Activated naive CD4-positive, alpha-beta T cell treated with anti-CD3 and anti-CD28 coated beads for 36 hours (primary cell): ENCODE data around the gene CD99L2. TPM values are rescaled to one million over a fixed set of nuclear protein-coding genes. Genes with fewer than 3 reads are reported as not detected.
A peak's percentile ranks its signal among the peaks of the same experiment; 100 is the strongest.

Experiments
- CTCF ChIA-PET: fragments of 350-600 bp; sonication (Branson Sonifier 250); formaldehyde crosslinking; loops from one replicate; lab custom pipeline; 2021; ENCODE audit warnings: antibody characterized with exemption; lab: Charles Lee
- DNase-seq: peaks from one replicate; pipeline ENCODE4 v3.0.0-alpha.2; 2020
- H3K27ac Mint-ChIP-seq: one replicate; pipeline ENCODE4 v1.8.0; 2021; ENCODE audit warnings: mild to moderate bottlenecking, mixed read lengths
- H3K27me3 Mint-ChIP-seq: one replicate; pipeline ENCODE4 v1.8.0; 2021; ENCODE audit warnings: low read depth, mixed read lengths
- H3K36me3 Mint-ChIP-seq: one replicate; pipeline ENCODE4 v1.8.0; 2021; ENCODE audit warnings: low read depth, mixed read lengths
- H3K4me1 Mint-ChIP-seq: one replicate; pipeline ENCODE4 v1.8.0; 2021; ENCODE audit warnings: low read depth, mixed read lengths
- H3K4me3 Mint-ChIP-seq: one replicate; pipeline ENCODE4 v1.8.0; 2021; ENCODE audit warnings: mild to moderate bottlenecking, moderate library complexity, mixed read lengths
- H3K9me3 Mint-ChIP-seq: one replicate; pipeline ENCODE4 v1.8.0; 2021; ENCODE audit warnings: mixed read lengths
- intact Hi-C: fragments of 100-400 bp; cut with micrococcal nuclease; formaldehyde crosslinking; loops from one replicate; pipeline ENCODE4 v1.15.1; 2023
- total RNA-seq, 2 experiments: library from RNA; stranded (reverse); gene quantifications; one replicate each; pipeline ENCODE4 v1.2.3, GENCODE V29; 2021

CD99L2 gene
- total RNA-seq, 2 experiments from 2014 or later: 11.3 to 11.7 TPM

DNA sequence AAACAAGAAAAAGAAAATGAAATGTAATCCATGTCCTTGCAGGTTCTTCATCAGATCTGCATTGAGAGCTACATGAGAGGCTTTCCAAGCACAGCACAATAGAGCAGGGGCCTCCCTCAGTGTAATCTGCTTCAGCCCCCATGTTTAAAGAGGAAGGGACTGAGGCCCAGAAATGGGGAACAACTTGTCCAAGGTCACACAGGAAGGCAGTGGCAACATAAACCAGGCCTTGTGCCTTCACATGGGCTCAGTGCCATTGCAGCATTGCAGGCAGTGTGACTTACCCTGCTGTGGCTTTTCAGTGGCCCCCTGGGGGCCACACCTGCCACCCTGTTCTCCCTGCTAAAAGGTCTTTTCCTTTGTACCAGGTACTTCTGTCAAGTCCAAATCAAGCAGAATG lies 20.9 kb upstream of the CD99L2 start:
- H3K36me3 Mint-ChIP-seq: no peaks in the 10 kb centered on the region
- no peaks in the 10 kb centered on the region for H3K9me3 Mint-ChIP-seq
- no peaks in the 10 kb centered on the region for H3K27me3 Mint-ChIP-seq
- CTCF ChIA-PET: interaction anchor here (0.6 kb wide), 1 partner anchor 794 kb away, joined by 3 read pairs; no protein-coding TSS in a partner anchor
- DNase-seq: no peak
- no peaks in the 10 kb centered on the region for H3K4me1 Mint-ChIP-seq
- no peak overlapping the region for H3K27ac Mint-ChIP-seq
- intact Hi-C loops: no loop called here
- H3K4me3 Mint-ChIP-seq: no peak overlapping the region

DNA sequence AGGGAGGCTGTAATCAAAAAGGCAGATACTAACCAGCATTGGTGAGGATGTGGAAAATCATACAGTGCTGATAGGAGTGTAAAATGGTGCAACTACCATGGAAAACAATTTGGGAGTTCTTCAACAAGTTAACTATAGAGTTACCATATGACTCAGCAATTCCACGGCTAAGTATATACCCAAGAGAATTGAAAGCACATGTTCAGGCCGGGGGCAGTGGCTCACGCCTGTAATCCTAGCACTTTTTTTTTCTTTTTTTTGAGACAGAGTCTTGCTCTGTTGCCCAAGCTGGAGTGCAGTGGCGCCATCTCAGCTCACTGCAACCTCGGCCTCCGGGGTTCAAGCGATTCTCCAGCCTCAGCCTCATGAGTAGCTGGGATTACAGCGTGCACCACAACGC lies 15.0 kb upstream of the CD99L2 start:
- Mint-ChIP-seq H3K4me3 (no peak overlapping the region), H3K4me1 (no peaks in the 10 kb centered on the region), H3K9me3 (no peaks in the 10 kb centered on the region), H3K36me3 (no peaks in the 10 kb centered on the region), H3K27me3 (no peaks in the 10 kb centered on the region), H3K27ac (no peak overlapping the region)
- intact Hi-C loops: no loop called here
- DNase-seq: no peak
- CTCF ChIA-PET: no interaction called here

DNA sequence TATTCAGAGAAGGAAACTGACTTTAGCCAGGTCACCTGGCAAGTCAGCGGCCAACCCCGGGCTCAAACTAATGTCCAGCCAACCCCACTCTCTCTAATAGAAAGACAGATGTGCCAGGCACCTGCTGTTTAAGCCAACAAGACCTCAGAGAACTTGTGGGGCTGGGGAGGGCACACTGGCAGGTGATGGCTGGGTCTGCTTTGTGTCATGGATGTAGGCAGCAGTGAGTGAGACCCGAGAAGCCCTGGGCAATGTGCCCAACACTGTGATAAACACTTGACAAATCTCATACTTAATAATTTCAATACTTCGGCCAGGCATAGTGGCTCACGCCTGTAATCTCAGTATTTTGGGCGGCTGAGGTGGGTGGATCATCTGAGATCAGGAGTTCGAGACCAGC lies 9.0 kb upstream of the CD99L2 start:
- Mint-ChIP-seq H3K9me3 (no peaks in the 10 kb centered on the region), H3K27ac (no peak overlapping the region), H3K4me3 (no peak overlapping the region), H3K36me3 (no peaks in the 10 kb centered on the region), H3K27me3 (no peaks in the 10 kb centered on the region), H3K4me1 (no peaks in the 10 kb centered on the region)
- CTCF ChIA-PET: no interaction called here
- DNase-seq: no peak
- intact Hi-C loops: no loop called here

DNA sequence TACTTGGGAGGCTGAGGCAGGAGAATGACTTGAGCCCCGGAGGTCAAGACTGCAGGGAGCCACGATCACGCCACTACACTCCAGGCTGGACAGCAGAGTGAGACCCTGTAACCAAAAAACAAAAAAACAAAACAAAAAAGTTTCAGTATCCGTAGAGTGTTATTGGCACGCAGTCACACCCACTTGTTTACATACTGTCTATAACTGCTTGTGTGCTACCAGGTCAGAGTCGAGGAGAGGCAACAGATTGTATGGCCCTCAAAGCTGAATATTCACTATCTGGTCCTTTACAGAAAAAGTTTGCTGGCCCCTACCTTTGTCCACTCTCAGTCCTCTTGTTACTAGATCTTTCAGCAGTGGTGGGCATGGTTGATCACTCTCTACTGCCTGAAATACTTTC lies 8.2 kb upstream of the CD99L2 start:
- no peak overlapping the region for H3K4me3 Mint-ChIP-seq

DNA sequence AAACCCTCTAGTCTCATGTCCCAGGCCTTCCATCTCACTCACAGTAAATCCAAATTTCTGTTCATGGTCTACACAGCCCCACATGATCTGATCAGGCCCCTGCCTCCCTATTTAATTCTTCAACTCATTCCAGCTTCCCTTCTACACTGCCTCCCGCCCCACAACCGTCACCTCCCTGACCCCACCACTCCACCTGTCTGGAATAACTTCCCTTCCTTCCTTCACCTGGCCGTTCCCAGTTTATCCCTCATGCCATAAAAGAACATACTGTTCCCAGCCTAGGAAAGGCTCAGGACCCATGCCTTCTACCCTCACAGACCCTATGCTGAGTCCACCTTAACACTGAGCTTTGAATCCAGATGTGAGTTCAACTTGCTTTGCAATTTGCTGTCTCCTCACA lies 6.8 kb upstream of the CD99L2 start:
- H3K36me3 Mint-ChIP-seq: no peaks in the 10 kb centered on the region
- CTCF ChIA-PET: no interaction called here
- intact Hi-C loops: no loop called here
- H3K27ac Mint-ChIP-seq: no peak overlapping the region
- no peaks in the 10 kb centered on the region for H3K4me1 Mint-ChIP-seq
- no peaks in the 10 kb centered on the region for H3K27me3 Mint-ChIP-seq
- H3K4me3 Mint-ChIP-seq: no peak overlapping the region
- DNase-seq: no peak
- no peaks in the 10 kb centered on the region for H3K9me3 Mint-ChIP-seq

More for the DNA sequence above, 8.2 kb upstream of the CD99L2 start:
- CTCF ChIA-PET: no interaction called here
- no peaks in the 10 kb centered on the region for H3K36me3 Mint-ChIP-seq
- DNase-seq: no peak
- H3K9me3 Mint-ChIP-seq: no peaks in the 10 kb centered on the region
- H3K27ac Mint-ChIP-seq: no peak overlapping the region
- intact Hi-C loops: no loop called here
- H3K4me1 Mint-ChIP-seq: no peaks in the 10 kb centered on the region
- H3K27me3 Mint-ChIP-seq: no peaks in the 10 kb centered on the region

DNA sequence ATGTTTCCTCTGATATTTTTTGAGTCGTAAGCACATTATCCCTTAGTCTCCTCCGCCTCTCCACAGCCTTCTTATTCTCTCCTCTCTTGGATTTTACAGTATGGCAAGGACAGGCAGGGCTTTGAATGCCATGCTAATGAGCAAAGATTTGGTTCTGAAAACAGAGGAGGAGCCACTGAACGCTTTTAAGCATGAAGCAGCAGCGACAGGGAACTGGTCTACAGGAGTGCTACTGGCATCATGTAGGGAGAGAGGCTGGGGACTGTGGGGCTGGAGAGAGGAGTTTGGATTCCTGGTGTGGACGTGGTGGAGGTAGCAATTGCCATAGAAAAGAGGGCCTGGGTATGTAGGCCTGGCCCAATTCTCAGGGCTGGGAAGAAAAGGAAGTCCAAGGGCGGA lies 4.6 kb upstream of the CD99L2 start:
- H3K4me3 Mint-ChIP-seq: no peak overlapping the region
- no peak for DNase-seq
- intact Hi-C loops: no loop called here
- H3K27ac Mint-ChIP-seq: no peak overlapping the region
- H3K36me3 Mint-ChIP-seq: no peaks in the 10 kb centered on the region
- CTCF ChIA-PET: no interaction called here
- H3K9me3 Mint-ChIP-seq: no peaks in the 10 kb centered on the region
- H3K4me1 Mint-ChIP-seq: no peaks in the 10 kb centered on the region
- H3K27me3 Mint-ChIP-seq: no peaks in the 10 kb centered on the region

DNA sequence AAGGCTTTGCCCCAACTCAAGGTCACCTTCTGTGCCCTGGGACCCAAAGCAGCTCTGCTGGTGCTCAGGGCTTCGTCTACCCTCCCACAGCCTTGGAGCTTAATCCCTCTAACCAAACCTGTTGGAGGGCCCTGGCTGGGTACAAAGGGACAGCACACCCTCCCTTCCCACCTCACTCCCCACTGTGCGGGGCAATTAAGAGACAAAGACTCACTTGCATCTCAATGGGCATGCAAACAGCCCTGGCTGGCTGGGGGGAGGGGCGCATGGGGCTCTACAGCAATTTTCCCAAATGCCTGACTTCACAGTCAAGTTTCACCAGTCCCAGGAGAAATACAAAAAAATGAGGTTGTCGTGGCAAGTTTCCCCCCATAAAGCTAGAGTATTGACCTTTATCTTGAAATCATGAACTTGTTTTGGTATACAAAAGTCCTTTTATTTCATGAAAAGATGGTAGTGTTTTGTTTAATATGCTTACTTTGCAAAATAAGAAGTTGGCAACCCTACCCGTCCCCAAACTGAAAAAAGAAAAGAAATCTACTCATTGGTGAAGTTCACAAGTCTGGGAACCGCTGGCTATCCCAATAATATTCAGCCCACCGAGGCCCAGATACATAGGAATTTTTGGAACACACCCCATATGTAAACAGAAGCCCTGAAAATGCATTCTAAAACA lies 4.1 kb upstream of the CD99L2 start:
- intact Hi-C loops: no loop called here
- no peak for DNase-seq
- H3K4me1 Mint-ChIP-seq: peaks cover under 1% of the 10 kb centered on the region
- H3K36me3 Mint-ChIP-seq: no peaks in the 10 kb centered on the region
- H3K9me3 Mint-ChIP-seq: no peaks in the 10 kb centered on the region
- CTCF ChIA-PET: no interaction called here
- no peak overlapping the region for H3K4me3 Mint-ChIP-seq
- no peaks in the 10 kb centered on the region for H3K27me3 Mint-ChIP-seq
- H3K27ac Mint-ChIP-seq: no peak overlapping the region

DNA sequence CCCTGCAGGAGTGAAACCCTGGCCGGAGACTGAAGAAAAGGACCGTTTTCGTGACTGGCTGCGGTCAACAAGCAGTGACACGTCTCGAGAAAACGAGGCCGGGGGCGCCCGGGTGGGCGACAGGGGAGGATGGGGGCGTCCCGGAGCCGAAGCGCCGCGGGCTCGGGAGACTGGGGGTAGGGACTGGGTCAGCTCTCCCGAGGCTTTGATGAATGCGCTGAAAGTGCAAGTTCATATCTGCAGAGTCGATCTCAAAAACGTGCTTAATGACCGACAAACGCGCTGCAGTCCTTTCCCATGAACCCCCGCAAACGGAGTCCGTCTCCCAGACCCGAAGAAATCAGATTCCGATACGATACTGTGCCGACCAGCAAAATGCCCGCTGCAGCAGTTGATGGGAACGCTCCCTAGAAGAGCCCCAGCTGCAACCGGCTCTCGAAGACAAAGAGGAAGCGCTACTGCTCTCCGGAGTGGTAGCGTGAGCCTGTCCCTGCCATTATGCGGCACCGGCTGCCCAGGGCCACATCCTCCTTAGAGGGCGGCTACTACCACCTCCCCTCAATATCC lies 806 bp upstream of the CD99L2 start:
- Mint-ChIP-seq H3K9me3 (no peaks in the 10 kb centered on the region), H3K4me3 (peak overlapping the region; percentile 75), H3K36me3 (no peaks in the 10 kb centered on the region), H3K27ac (no peak overlapping the region), H3K27me3 (no peaks in the 10 kb centered on the region), H3K4me1 (peaks cover 10% of the 10 kb centered on the region)
- intact Hi-C loops: loop anchor here (2.0 to 5.0 kb wide), 4 partner anchors 132 to 498 kb away; partner anchors contain the start of genes MTMR1 and VMA21
- CTCF ChIA-PET: no interaction called here
- peak; percentile 23 for DNase-seq

DNA sequence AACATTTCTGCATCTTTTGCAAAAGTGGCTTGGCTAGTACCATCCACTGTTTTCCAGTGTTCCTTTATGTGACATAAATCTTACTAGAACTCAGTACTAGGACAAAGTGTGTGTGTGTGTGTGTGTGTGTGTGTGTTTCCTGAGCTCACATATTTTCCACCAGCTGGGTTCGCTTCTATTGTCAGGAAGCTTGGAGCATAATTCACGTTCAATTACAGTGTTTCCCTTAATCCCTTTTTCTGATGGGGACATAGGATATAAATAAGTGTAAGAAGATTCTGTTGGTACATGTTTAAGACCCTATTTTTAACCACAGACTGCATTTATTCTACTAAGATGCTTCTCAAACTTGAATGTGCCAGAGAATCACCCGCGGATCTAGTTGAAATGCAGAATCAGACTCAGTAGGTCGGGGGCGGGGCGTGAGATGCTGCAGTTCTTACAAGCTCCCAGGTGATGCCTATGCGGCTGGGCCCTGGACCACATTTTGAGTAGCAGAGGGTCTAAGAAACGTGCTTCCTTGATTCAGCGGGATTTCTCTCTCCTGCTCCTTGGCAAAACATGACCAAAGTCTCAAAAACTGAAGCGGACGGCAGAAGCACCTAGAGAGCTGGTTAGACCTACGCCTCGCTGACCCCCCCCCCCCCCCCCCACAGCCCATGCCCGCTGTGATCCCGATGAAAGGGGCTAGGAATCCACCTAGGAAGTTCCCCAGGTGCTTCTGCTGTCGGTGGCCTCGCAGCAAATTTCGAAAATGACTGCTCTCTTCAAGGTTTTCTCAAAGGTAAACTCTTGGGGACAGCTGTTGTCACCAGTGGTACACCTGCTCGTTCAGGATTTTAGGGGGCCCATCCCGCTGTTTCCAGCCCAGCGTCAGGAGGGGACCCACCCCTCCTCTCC lies 797 bp downstream of the CD99L2 start:
- Mint-ChIP-seq H3K4me1 (peaks cover 10% of the 10 kb centered on the region), H3K9me3 (no peaks in the 10 kb centered on the region), H3K27me3 (no peaks in the 10 kb centered on the region), H3K36me3 (no peaks in the 10 kb centered on the region), H3K27ac (peak overlapping the region; percentile 50), H3K4me3 (peak overlapping the region; percentile 71)
- CTCF ChIA-PET: interaction anchor here (0.7 kb wide), 1 partner anchor 12 kb away, joined by 3 read pairs; no protein-coding TSS in a partner anchor
- intact Hi-C loops: loop anchor here (1.0 to 5.0 kb wide), 7 partner anchors 17 to 499 kb away; partner anchors contain the start of genes HMGB3, MTM1, MTMR1 and VMA21
- peak; percentile 69 for DNase-seq

DNA sequence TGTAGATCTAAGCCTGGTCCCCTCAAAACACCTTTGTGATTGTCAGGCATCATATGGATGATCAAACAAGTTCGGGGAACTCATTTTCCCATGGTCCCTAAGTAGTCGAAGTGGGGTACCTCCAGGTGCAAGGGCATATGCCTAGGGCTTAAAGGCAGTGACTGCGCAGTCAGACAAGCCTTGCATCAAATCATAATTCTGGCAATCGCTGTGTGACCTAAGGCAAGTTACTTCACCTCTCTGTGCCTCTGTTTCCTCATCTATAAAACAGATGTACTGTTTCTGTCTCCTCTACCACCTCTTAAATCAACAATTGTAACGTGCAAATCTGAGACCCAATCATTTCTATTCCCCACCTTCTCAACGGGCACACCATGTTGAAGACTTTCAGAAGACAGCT lies 1.8 kb downstream of the CD99L2 start:
- Mint-ChIP-seq H3K27ac (no peak overlapping the region), H3K4me3 (peak overlapping the region; percentile 18), H3K9me3 (no peaks in the 10 kb centered on the region), H3K4me1 (peaks cover 10% of the 10 kb centered on the region), H3K36me3 (no peaks in the 10 kb centered on the region), H3K27me3 (no peaks in the 10 kb centered on the region)
- CTCF ChIA-PET: no interaction called here
- intact Hi-C loops: loop anchor here (5.0 kb wide), 2 partner anchors 186 to 204 kb away; partner anchors contain the start of gene MTMR1
- DNase-seq: no peak

DNA sequence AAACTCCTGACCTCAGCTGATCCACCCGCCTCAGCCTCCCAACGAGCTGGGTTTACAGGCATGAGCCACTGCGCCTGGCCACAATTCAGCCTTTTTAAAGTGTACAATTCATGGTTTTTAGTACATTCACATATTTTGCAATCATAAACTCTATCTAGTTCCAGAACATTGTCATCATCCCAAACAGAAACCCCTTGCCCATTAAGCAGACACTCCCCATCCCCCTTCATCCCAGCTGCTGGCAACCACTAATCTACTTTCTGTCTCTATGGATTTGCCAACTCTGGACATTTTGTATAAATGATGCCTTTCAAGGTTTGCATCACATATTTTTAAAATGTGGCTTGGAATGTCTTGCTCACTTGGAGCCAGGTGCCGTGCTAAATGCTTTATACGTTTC lies 4.5 kb downstream of the CD99L2 start:
- Mint-ChIP-seq H3K27ac (no peak overlapping the region), H3K4me1 (peaks cover 10% of the 10 kb centered on the region), H3K4me3 (no peak overlapping the region), H3K9me3 (no peaks in the 10 kb centered on the region), H3K36me3 (no peaks in the 10 kb centered on the region), H3K27me3 (no peaks in the 10 kb centered on the region)
- intact Hi-C loops: no loop called here
- CTCF ChIA-PET: no interaction called here
- no peak for DNase-seq

DNA sequence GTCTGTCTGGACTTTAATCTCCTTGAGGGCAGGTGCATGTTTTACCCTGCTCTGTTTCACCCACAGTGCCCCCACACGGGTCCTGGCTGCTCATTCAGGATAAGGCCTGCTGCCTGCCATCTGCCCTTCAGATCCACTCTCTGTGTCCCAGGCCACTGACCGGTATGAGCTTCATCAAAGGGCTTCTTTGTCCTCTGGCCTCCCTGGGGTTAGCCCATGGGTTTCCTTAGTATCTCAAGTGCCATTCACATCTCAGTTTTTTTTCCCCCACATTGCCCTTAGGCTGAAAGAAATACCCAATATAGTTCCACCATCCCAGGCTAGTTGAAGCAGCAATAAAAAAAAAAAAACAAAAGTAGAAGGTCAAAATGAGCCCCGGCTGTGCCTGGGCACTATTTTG lies 9.3 kb downstream of the CD99L2 start:
- CTCF ChIA-PET: no interaction called here
- Mint-ChIP-seq H3K4me1 (no peaks in the 10 kb centered on the region), H3K4me3 (no peak overlapping the region), H3K36me3 (no peaks in the 10 kb centered on the region), H3K9me3 (no peaks in the 10 kb centered on the region), H3K27me3 (no peaks in the 10 kb centered on the region), H3K27ac (no peak overlapping the region)
- no peak for DNase-seq
- intact Hi-C loops: no loop called here
